GM12874 (cell line): ENCODE results near the gene PGAP2.

Experiments used
- CTCF ChIP-seq: IDR thresholded peaks from 2 replicates; pipeline ENCODE4 v1.5.1; 2011; ENCODE audit warnings: low read depth, mild to moderate bottlenecking, control low read depth, low read length, moderate library complexity; ENCODE audit not compliant: insufficient read depth

Gene PGAP2

GRCh38 chr11:3807909-3808860 lies at the start of gene PGAP2:
PGAP2 (plus strand) TSS chr11:3808560; CDS start chr11:3811260, 2,700 bp downstream.
- TF ChIP-seq CTCF: peak; percentile 80

- TF ChIP-seq CTCF: no peak
Measured at GRCh38 chr11:3764266-3764665, 44.1 kb upstream of the PGAP2 start.

DNA sequence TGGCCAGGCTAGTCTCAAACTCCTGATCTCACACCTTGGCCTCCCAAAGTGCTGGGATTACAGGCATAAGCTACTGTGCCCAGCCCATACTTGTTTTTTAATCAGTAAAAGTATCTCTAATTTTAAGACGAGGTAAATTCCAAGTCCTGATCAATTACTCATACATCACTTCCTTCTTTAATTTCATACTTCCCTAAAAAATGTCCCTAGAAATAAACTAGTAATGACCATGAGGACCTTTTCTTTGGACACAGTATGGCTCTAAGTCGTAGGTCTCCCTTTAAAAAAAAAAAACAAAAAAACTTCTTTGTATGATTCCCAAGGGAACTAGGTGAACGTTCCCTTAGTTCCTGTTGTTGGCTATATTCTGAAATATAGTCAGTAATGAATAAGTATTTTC lies 40.8 kb upstream of the PGAP2 start:
- no peak for TF ChIP-seq CTCF

- TF ChIP-seq CTCF: no peak
Measured at GRCh38 chr11:3773180-3773579, 35.2 kb upstream of the PGAP2 start.

DNA sequence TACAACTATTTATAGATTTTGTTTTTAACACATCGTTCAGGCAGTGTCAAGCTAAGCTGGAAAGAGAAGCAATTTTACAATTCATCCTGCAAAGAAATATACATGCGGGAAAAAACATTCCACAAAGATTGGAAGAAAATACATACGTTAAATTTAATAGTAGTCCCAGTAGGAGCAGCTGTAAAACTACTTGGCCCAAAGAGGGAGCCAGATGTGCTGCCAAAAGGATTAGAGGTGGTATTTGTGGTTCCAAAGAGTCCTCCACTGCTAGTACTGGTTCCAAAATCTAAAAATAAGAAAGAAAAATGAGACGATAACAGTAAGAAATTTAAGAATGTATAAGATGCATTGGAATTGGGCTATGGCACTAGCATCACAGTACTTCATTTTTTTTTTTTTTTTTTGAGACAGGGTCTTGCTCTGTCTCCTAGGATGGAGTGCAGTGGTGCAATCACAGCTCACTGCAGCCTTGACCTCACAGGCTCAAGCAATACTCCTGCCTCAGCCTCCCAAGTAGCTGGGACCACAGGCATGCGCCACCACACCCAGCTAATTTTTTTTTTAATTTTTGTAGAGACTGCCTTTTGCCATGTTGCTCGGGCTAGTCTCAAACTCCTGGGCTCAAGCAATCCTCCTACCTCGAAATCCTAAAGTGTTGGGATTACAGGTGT lies 32.5 kb upstream of the PGAP2 start:
- TF ChIP-seq CTCF: no peak

- TF ChIP-seq CTCF: no peak
Measured at GRCh38 chr11:3781423-3781822, 26.9 kb upstream of the PGAP2 start.

- TF ChIP-seq CTCF: no peak
Measured at GRCh38 chr11:3782963-3783362, 25.4 kb upstream of the PGAP2 start.
